Muscle of arm (tissue), 12 donors: Measurements from ENCODE around the gene MAP6D1. TPM values are rescaled to one million over a fixed set of nuclear protein-coding genes. Genes with fewer than 3 reads are reported as not detected.

ENCODE experiments used
- DNase-seq: peaks from one replicate; pipeline ENCODE4 v3.0.0-alpha.2; 2013
- polyA plus RNA-seq, 12 donors: library from polyadenylated mRNA; unstranded; fragments of 120-200 nt; gene quantifications; one replicate each; pipeline ENCODE4 v1.2.1, GENCODE V29; 2013; ENCODE audit not compliant: insufficient read length in 12 of 12

Gene MAP6D1
- polyA plus RNA-seq, 12 donors, result 11.8 to 35.4 (median 22.8) TPM; not detected in 1

DNA sequence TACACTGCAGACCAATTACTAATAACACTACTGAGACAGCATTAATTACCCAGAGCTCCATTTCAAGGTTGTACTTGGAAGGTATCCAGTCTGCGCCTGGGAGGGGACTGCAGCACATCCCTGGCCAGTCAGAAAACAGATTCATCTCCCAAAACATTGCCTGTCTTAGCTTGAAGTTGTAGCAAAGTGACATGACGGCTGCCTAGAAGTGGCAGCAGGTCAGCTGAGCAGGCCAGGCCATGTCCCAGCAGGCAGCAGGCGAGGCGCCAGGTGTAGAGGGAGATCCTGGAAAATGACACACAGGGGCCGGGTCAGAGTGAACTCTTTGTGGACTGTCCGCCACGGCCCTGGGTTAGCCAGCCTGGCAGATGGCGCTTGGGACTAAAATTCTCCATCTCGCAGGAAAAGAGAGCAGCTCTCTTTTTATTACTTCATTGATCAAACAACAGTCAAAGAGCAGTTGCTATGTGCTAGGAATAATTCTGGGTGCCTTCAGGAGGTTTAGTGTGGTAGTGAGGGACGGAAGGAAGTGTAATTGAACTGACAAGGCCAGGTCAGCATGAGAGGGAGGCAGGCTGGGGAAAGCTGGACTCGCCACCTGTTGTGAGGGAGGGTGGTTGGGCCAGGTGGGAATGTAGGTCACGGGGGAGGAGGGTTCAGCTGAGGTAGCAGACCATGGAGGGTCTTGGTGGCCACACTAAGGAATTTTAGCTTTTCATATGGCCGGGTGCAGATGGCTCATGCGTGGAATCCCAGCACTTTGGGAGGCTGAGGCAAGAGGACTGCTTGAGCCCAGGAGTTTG is 1.3 kb upstream of the MAP6D1 start:
- DNase-seq, result no peak

DNA sequence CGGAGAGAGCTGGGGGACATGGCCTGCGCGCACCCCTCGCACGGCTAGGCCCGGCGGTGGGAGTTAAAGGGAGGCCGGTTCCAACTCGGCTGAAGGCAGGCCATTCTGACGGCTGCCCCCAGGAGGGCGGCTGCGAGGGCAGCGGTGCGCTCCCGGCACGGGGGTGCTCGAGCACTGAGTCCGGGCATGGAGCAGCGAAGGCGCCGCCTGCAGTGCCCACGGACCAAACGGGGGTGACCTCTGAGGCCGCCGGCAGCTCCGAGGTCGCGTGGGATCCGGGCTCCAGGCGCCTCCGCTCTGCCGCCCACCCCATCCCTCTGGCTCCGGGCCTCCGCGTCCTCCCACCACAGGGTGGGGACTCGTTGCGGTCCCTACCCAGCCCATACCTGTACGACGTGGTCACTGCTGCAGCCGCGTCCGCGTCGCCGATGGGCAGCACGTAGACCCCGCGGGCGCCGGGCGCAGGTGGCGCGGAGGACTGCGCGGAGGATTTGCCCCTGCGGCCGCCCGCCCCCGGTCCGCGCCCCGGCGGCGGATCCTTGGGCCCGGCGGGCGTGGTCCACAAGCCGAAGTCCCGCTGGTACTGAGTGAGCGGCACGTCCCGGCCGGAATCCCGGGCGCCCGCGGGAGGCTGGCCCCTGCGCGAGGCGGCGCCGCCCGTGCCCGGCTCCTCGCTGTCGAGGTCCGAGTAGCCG is 469 bp downstream of the MAP6D1 start:
- no peak for DNase-seq

DNA sequence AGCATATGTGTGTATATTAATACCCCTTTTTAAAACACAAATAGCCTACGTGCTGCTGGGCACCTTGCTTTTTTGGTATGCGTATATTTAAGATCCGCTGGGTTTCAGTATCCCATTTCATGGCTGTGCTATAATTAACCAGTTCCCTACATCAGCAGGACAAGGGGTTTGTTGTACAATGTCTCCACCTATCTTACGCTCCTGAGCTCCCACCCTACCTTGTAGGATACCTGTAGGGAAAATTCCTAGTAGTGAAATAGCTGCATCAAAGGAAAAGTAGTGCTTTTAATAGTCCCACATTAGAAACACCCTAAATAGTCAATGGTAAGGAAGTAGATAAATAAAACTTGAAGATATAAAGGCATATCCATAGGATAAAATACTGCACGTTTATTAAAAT is 1.4 kb downstream of the MAP6D1 start:
- no peak for DNase-seq

DNA sequence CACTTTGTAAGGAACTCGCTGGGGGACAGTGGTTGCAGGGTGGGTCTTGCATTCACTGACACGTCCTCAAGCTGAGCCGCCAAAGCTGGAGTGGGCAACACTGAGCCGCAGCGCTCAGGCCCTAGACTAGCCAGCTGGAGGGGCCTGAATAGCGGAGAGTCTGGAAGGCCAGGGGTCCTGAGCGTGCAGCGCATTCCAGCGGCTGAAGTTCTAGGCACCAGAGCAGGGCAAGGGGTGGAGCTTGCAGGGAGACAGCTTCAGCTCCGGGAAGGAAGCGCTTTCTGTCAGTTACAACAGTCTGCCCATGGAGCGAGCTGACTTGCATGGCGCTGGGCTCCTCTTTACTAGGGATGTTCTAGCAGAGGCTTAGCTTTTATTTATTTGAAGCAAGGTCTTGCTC is 2.7 kb downstream of the MAP6D1 start:
- no peak for DNase-seq

DNA sequence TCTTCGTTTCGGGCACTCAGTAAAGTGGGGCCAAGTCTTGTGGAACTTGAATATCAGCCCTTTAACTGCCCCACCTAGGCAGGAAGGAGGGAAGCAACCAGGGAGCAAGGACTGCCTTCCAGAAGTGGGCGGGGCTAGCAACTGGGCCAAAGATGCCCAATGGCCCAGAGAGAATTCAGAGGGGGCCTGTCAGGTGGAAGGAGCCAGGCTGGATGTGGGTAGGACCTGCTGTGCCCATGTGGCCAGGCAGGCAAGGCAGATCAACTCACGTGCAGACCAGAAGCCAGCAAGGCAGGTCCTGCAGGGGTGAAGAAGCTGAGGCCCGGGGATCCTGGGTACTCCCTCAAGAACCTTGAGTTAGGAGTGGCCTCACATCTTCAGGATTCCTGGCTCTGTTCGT is 5.5 kb downstream of the MAP6D1 start:
- no peak for DNase-seq

DNA sequence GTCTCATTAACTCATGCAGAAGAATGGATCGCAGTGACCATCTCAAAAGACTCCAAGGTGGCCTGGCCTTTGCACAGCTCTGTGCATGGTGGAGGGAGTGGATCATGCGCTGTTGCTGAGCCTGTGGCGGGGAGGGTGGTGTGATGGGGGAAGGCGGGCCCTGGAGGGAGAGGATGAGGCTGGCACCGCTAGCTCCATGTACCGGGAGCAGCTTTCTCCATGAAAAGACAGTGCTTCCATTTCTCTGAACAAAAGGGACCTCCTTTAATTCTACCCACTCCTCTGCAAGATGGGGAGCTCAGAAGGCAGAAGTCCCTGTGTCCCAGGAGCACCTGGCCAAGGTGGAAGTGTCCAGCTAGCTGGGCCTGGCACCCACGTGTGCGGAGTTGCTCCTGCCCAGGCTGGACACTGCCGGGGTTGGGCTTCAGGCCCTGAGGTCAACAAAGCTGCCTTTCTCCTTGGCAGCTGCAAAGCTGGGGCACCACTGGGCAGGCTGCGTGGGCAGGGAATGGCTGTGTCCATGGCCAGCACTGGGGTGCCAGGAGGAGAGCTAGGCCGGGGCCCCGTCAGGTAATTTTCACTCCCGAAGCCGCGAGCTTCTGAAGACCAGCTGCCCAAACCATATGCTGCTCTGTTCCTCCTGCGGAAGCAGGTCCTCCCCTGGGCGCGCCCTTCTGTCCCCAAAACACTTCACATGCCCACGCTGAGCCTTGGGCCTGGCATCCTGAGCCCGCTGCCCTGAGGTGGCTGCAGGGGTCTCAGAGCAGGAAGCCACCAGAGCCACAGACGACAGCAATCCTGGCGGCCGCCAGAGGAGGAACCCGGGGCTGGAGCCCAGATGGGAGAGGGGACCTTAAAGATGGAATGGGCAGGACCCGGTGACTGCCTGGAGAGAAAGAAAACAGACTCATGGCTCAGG is 6.4 kb downstream of the MAP6D1 start:
- no peak for DNase-seq

DNA sequence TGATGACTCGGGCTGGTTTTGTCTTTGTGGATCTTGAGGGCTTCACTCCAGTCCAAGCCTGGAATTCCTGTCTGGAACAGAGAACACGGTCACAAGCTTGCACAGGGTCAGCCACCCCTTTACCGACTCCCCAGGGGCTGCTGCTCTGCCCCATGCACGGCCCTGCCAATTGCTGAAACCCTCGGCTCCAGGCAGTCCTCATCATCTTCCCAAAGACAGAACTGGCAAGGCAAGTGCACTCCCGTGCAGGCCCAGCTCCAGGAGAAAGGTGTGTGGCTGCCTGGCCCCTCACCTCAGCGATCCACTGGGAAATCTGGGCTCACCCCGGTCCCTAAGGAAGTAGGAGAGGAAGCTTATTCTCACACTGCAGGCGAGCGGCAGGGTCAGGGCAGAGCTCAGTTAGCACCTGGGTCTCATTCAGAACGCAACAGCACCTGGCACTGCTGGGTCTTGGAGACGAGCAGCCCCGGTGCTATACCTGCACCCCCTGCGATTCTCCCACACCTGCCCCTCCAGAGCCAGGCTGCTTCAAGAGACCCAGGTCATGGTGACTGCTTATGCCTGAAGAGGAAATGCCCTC is 7.2 kb downstream of the MAP6D1 start:
- no peak for DNase-seq

DNA sequence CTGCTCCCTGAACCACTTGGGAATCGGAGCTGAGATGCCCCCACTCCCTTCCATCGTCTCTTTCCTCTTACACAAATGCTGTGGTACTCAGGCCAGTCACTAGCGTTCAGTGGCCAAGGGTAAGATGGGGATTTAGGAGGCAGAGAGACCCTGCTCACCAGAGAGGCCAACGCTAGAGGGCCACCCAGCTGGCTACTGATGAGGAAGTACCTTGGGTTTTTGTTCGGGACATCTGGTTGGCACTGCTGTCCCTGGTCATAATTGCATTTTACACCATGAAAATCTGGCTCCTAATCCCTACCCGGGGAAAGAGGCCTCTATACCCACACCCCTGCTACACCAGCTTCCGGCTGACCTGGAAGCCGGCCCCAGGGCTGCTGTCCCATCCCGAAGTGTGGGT is 7.7 kb downstream of the MAP6D1 start:
- DNase-seq, result no peak

DNA sequence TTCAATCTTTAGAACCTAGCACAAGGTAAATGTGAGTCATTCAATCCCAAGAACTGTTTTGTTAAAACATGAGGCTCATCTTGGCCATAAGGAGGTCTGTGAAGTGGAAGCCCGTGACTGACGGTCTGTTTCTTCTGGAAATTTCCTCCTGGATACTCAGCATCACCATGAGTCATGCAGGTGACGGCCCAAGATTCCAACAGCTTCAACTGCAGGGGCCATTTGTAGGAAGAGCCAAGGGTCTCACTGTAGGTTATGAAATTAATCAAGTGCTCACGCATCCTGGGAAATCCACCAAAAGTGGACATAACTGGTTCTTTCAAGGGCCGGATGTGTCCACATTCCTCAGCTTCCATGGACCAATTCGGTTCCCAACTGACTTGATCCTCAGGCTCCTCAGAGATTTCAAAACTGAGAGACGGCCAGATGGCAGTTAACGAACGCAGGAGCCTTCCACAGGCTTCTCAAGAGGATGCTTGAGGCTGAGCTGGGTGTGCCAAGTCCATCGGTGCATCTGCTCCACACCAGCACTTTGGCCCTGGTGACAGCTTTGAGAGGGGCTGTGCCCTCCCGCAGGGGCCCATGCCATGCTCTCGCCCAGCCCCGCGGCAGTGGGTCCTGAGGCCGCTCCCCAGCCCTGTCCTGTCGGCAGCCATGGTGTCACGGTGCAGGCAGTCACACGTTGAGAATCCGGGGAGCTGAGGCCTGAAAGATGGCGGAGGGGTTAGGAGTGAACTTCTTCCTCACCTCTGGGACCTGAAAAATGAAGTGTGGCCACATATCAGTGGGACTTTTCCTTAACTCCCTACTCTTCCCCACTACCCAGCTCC is 8.5 kb downstream of the MAP6D1 start:
- DNase-seq, result no peak

DNA sequence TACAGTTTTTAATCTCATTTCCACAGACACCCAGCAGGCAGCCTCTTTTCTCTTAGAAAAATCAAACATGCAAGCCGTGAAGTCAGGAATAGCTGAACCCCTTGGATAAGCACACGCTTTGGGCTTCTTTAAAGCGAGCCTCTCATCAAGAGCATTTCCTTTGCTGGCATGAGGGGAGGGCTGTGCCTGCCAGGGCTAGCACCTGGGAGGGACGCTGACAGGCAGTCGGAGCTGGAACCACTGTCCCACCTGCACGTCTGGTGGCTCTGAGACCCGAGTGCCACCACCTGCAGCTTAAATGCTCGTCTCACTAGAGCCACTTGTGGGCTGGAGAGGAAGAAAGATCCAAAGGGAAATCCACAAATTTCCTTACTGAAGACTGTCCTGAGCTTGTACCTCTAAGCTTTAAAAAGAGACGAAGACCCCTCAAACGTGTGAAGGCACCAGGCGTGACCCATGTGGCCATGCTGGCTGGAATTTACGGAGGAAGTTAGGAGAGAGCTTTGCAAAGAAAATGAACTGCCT is 9.4 kb downstream of the MAP6D1 start:
- no peak for DNase-seq

DNA sequence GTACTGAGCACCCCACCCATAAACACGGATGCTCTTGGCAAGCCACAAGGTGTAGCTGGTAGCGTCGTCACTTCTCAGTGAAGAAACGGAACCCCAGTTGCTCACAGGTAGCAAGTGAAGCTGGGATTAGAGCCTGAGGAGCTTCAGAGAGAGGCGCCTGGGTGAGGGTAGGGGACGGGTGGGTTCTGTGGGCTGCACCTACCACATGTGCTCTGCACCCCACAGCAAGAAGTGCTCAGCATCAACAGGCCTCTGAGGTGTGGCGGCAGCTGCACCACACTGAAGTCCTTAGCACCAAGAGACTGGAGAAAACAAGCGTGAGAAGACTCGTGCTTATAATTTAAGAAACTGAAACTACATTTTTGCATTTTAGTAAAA is 9.8 kb downstream of the MAP6D1 start:
- DNase-seq, result no peak

DNA sequence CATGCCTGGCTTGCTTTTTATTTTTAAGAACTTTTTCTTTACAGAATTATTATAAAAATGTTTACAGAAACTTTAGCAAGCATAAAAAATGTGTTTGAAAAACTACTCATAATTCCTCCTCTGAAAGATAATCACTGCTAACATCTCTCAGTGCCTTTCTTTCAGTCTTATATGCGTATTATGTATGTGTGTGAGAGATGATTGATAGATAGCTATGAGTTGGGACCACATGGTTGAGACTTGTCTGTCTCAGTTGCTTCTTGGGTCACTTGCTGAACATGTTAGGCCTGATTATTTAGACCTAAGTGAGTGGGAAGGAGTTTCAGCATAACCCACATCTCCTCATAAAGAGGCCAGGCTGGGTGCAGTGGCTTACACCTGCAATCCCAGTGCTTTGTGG is 11.1 kb downstream of the MAP6D1 start:
- no peak for DNase-seq

DNA sequence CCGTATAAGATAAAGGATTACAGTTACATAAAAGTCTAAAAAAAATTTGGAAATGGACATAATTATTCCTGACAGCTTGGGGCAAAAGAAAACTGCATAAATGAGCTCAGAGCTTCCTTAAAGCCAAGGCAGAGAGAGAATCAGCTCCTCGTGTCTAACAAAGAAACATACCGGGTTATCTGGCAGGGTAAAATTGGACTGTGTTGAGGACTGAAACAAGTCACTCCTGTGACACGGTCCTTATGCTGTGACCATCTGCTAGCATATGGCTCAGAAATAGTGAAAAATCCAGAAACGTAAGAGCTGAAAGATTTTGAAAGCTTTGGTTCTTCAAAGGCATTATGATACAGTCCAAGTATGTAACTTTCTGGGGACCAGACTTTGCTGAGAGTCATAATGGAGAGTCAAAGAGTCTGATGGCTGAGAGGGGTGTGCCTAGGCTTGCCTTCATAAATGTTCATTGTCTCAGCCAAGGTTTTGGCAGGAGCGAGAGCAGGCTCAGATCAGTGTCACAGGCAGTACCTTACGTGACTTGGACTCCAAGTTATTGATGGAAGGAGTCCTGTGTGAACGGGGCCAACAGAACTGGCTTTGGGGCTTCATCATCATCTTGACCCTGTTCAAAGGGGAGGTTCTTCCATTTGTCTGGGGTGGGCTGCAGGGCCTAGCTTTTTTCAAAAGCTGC is 12.5 kb downstream of the MAP6D1 start:
- DNase-seq, result no peak

DNA sequence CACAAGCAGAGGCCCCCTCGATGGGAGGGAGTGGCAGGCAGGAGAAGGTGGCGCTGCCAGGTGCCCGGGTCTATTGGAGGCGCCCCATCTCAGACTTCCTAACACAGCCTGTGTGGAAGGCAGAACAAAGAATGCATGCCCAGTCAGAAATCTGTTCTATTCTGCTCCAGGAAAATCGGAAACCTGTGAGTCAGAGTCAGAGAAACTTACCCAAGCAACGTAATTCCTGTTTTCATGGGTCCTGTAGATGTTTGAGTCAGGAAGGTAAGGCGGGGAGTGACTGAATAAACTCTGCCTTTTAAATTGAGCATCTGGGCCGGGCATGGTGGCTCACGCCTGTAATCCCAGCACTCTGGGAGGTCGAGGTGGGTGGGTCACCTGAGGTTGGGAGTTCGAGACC is 13.7 kb downstream of the MAP6D1 start:
- DNase-seq, result no peak

DNA sequence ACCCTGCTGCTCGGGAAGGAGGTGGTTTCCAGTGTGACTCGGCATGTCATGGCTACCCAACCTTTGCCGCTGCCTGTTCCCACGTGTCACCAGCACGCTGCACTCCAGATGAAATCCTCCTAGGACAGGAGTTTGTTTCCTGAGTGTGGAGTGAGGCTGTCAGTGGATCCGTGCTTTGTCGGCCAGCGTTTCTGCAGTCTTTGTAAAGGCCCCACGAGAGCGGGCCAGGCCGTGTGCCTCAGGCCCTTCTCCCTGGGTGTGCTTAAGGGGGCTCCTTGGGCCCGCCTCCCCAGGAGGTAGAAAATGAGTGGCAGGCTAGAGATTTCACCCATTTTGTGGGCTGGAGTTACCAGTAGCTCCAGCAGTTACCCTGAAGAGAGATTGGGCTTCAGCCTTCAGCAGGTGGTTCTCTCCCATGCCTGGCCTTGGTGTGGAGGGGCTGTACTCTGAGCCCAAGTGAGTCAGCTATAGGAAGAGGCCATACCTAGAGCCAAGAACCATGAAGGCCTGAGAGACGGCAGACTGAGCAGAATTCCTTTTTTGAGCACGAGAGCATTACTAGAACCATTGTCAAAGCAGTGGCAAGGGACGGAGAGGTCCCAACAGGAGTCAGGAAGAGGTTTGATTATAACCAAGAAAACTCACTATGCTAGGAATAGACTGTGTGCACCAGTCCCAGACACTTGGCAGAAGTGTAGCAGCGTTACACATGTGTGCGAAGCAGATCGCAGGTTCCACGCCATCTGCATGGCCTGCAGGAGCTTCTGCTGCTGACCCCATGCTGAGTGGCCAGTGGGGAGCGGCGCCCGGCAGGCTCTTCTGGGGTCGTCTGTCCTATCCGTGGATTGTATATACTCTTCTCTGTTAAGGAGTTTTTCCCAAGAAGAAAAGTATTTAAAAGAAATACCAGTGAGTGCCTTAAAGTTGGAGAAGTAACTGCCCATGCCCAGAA is 14.5 kb downstream of the MAP6D1 start:
- no peak for DNase-seq

DNA sequence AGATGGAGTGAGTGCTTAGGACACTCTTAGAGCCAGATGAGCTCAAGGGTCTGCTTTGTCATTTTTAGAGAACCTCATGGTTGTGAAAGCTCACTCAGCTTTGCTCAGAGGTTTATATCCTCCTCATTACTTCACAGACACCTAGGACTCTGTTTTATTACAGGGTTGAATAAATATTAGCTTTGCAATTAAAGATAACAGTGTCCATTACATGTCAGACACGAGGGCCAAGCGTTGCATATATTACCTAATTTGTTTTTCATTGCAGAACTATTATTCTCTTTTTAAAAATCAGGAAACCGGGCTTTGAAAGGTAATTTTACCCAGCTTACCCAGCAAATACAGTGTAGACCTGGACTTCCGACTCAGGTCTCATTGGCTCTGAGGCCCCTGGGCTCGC is 16.1 kb downstream of the MAP6D1 start:
- no peak for DNase-seq

DNA sequence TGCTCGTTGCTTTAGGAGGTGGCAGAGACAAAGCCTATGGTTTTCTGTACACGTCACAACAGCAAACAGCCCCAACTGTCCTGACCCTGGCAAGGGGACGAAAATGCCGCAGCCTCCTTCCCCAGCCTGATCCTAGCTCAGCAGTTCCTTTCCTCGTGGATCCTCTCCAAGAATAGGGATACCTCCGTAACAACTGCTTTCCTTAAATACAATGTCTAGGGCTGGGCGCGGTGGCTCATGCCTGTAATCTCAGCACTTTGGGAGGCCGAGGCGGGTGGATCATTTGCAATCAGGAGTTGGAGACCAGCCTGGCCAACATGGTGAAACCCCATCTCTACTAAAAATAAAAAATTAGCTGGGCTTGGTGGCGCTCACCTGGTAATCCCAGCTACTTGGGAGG is 17.0 kb downstream of the MAP6D1 start:
- no peak for DNase-seq

DNA sequence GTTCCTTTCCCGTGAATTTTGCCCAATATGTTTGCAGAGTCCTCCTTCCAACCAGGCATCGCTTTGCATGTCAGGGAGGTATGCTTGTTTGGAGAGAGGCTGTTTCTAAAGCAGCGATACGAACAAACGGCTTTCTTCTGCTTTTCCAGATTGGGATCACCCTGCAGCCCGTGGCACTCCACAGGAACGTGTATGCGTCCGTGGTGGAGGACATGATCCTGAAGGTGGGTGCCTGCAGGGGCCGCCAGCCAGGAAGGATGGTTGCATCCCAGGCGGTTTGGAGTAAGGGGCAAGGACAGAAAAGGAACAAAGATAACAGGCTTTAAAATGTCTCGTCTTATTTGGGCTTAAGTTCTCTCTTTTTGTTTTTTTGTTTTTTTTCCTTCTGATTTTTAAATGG is 17.5 kb downstream of the MAP6D1 start:
- DNase-seq, result no peak

DNA sequence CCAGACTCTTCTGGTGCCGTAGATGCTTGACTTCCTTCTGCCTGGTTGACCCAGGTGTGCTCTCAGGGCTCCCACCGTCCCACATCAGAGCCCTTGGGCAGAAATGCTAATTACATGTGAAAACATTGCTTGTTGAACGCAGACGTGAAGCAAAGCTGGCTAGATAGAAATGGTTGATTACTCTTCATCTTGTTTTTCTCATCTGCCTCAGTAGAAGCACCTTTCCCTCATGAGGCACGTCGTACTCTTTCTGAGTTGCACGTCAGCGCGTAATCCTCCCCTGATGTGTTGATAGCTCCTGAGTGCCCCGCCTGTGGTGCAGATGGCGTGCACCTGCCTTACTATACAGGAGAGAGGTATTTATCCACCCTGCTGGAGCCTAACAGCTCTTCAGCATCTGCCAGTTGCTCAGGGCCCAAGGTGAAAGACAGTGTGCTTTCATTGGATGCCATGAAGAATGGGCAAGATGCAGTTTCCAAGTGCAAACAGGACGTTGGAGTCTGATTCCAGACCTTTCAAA is 18.1 kb downstream of the MAP6D1 start:
- DNase-seq, result no peak
